Endothelial cell of umbilical vein (primary cell): ENCODE results near the gene GNAZ. TPM values are rescaled to one million over a fixed set of nuclear protein-coding genes. Genes with fewer than 3 reads are reported as not detected.

Experiments used
- BruUV-seq: library from RNA; stranded (reverse); fragments of 400-500 nt; replicated peaks from 2 replicates; lab custom pipeline; 2021; lab: Mats Ljungman, UMichigan
- CTCF ChIA-PET: fragments of 300-600, 350-600 bp; sonication (Branson Sonifier 250); formaldehyde crosslinking; loops from one replicate; lab custom pipeline; 2021; ENCODE audit warnings: antibody characterized with exemption, inconsistent platforms; lab: Charles Lee
- POLR2A ChIA-PET: fragments of 300-600, 350-600 bp; sonication (Branson Sonifier 250); formaldehyde crosslinking; loops from one replicate; lab custom pipeline; 2021; ENCODE audit warnings: antibody characterized with exemption, inconsistent platforms; lab: Charles Lee
- DNase-seq: peaks from one replicate; pipeline ENCODE4 v3.0.0-alpha.2; 2011; ENCODE audit warnings: low read depth, low spot score
- FAIRE-seq: peaks from 2 replicates; lab custom pipeline; 2011; peaks lifted over from hg19 to GRCh38; lab: Jason Lieb, UNC
- H2AFZ ChIP-seq: 2 replicates; pipeline ENCODE4 v1.6.0; 2012; ENCODE audit warnings: low read depth, low read length, control low read depth, inconsistent platforms
- H3K27ac ChIP-seq: 2 replicates; pipeline ENCODE4 v1.5.1; 2011; ENCODE audit warnings: low read depth, mild to moderate bottlenecking, control low read depth, low read length, moderate library complexity; ENCODE audit not compliant: insufficient read depth
- H3K27me3 ChIP-seq, 2 experiments: 2 replicates each; pipeline versions ENCODE4 v1.6.0 to v1.6.1; 2011; ENCODE audit warnings: low read length in 2 of 2, mixed read lengths in 1 of 2; ENCODE audit not compliant: control insufficient read depth in 2 of 2, insufficient read depth in 2 of 2
- H3K36me3 ChIP-seq, 2 experiments: 2 replicates in 1 of 2; 3 replicates in 1 of 2; pipeline ENCODE4 v1.5.1; 2011; ENCODE audit warnings: low read length in 2 of 2, mild to moderate bottlenecking in 1 of 2, moderate library complexity in 1 of 2; ENCODE audit not compliant: control insufficient read depth in 2 of 2, insufficient read depth in 2 of 2; ENCODE audit errors: extremely low read depth in 1 of 2
- H3K4me1 ChIP-seq: 3 replicates; pipeline ENCODE4 v1.5.1; 2011; ENCODE audit warnings: mild to moderate bottlenecking, low read length; ENCODE audit not compliant: control insufficient read depth, insufficient read depth; ENCODE audit errors: extremely low read depth
- H3K4me2 ChIP-seq: 2 replicates; pipeline ENCODE4 v1.6.1; 2011; ENCODE audit warnings: low read length, control low read depth, mixed read lengths; ENCODE audit not compliant: insufficient read depth
- H3K4me3 ChIP-seq, 3 experiments: fragments of 200-600 bp in 1 of 3; sonication (generic), shearing (Covaris generic) in 1 of 3; replicated peaks in 1 of 3; 2 replicates each; pipeline ENCODE4 v1.5.1; 2011 to 2016; ENCODE audit warnings: control low read depth in 3 of 3, low read length in 3 of 3, mild to moderate bottlenecking in 2 of 3, inconsistent platforms in 1 of 3, low read depth in 1 of 3, moderate library complexity in 1 of 3; ENCODE audit not compliant: insufficient read depth in 1 of 3
- H3K79me2 ChIP-seq: 2 replicates; pipeline ENCODE4 v1.6.0; 2012; ENCODE audit warnings: low read length, inconsistent platforms; ENCODE audit not compliant: control insufficient read depth, insufficient read depth
- H3K9ac ChIP-seq: replicated peaks from 2 replicates; pipeline ENCODE3; 2011; ENCODE audit warnings: low read length, control low read depth; ENCODE audit not compliant: insufficient read depth; ENCODE audit errors: extremely low read depth
- H3K9me1 ChIP-seq: replicated peaks from 3 replicates; pipeline ENCODE4 v1.6.0; 2011; ENCODE audit warnings: mild to moderate bottlenecking, low read length; ENCODE audit not compliant: control insufficient read depth, insufficient read depth; ENCODE audit errors: extremely low read depth
- H3K9me3 ChIP-seq: replicated peaks from 2 replicates; pipeline ENCODE4 v1.5.1; 2012; ENCODE audit warnings: low read length, inconsistent platforms; ENCODE audit not compliant: control insufficient read depth, insufficient read depth
- H4K20me1 ChIP-seq: replicated peaks from 2 replicates; pipeline ENCODE3; 2011; ENCODE audit warnings: mild to moderate bottlenecking, low read length; ENCODE audit not compliant: control insufficient read depth, insufficient read depth; ENCODE audit errors: extremely low read depth
- CTCF ChIP-seq, 2 donors: IDR thresholded peaks; 1 replicate in 1 of 2; 2 replicates in 1 of 2; pipeline ENCODE4 v1.5.1; 2011; ENCODE audit warnings: low read length in 2 of 2, mild to moderate bottlenecking in 2 of 2, moderate library complexity in 2 of 2, control low read depth in 1 of 2, inconsistent platforms in 1 of 2, low read depth in 1 of 2; ENCODE audit not compliant: insufficient read depth in 1 of 2; ENCODE audit errors: extremely low read depth in 1 of 2
- EZH2 ChIP-seq: IDR thresholded peaks from 2 replicates; pipeline ENCODE4 v1.6.1; 2012; ENCODE audit warnings: borderline replicate concordance, low read depth, mild to moderate bottlenecking, moderate library complexity, low read length, inconsistent platforms; ENCODE audit not compliant: severe bottlenecking
- FOS ChIP-seq: IDR thresholded peaks from 2 replicates; pipeline ENCODE4 v1.6.1; 2011; ENCODE audit warnings: mild to moderate bottlenecking, low read length, moderate library complexity, borderline replicate concordance; ENCODE audit not compliant: insufficient read depth
- GATA2 ChIP-seq: IDR thresholded peaks from 2 replicates; pipeline ENCODE4 v1.7.0; 2011; ENCODE audit warnings: low read depth, mild to moderate bottlenecking, moderate library complexity, mixed read lengths, low read length; ENCODE audit not compliant: insufficient read length, insufficient read depth
- JUN ChIP-seq: IDR thresholded peaks from 2 replicates; pipeline ENCODE4 v1.6.1; 2011; ENCODE audit warnings: borderline replicate concordance, low read depth; ENCODE audit not compliant: insufficient read length, insufficient read depth
- MYC ChIP-seq: IDR thresholded peaks from one replicate; pipeline ENCODE4 v1.6.1; 2011; ENCODE audit warnings: mild to moderate bottlenecking, low read depth, low read length
- POLR2A ChIP-seq: IDR thresholded peaks from 2 replicates; pipeline ENCODE4 v1.6.1; 2012; ENCODE audit warnings: low read depth, mild to moderate bottlenecking, control low read depth, low read length
- POLR2AphosphoS5 ChIP-seq: IDR thresholded peaks from 2 replicates; pipeline ENCODE4 v1.6.1; 2012; ENCODE audit warnings: low read depth, mild to moderate bottlenecking, control low read depth, low read length, moderate library complexity; ENCODE audit not compliant: insufficient read depth
- dilution Hi-C: fragments of 300-500 bp; cut with MboI; formaldehyde crosslinking; loops from one replicate; pipeline ENCODE4 v1.15.0; 2019; ENCODE audit warnings: low sequenced_read_pairs; ENCODE audit not compliant: extremely low pct_ligation_motif_present
- intact Hi-C: fragments of 100-400 bp; cut with micrococcal nuclease; formaldehyde crosslinking; loops from one replicate; pipeline ENCODE4 v1.10.0; 2022
- polyA plus RNA-seq, 4 experiments: library from polyadenylated mRNA; depleted of rRNA in 3 of 4; stranded (reverse) in 3 of 4; unstranded in 1 of 4; fragments of >200 nt; gene quantifications; 2 replicates each; pipeline versions ENCODE4 v1.2.1 to v1.2.3, GENCODE V29; 2011 to 2012; ENCODE audit warnings: missing spikeins in 1 of 4
- total RNA-seq: library from RNA; stranded (reverse); gene quantifications from 2 replicates; pipeline ENCODE4 v1.2.3, GENCODE V29; 2021
- TF ChIP-seq, protein P1 (sequence below): IDR thresholded peaks from 2 replicates; pipeline ENCODE4 v1.6.1; 2011; ENCODE audit not compliant: insufficient read depth, insufficient read length

The GNAZ gene
- total and polyA plus RNA-seq, 2 donors (not counting 3 experiments of a cell fraction or from before 2014, with no cell fraction given), result 0.44 to 0.86 TPM

- dilution Hi-C loops, result no loop called here
- Histone ChIP-seq H3K9me3 (no peaks in the 10 kb centered on the region), H2AFZ (no peak overlapping the region), H3K9ac (no peak overlapping the region), H3K4me1 (no peaks in the 10 kb centered on the region), H3K4me2 (no peak overlapping the region), H4K20me1 (no peaks in the 10 kb centered on the region), H3K36me3 (no peaks in the 10 kb centered on the region), H3K79me2 (no peaks in the 10 kb centered on the region), H3K27ac (no peak overlapping the region), H3K4me3 (no peak overlapping the region), H3K27me3 (no peaks in the 10 kb centered on the region), H3K9me1 (no peaks in the 10 kb centered on the region)
- intact Hi-C loops, result no loop called here
- ChIA-PET CTCF (interaction anchor here (0.8 kb wide), 1 partner anchor 23 kb away, joined by 3 read pairs; no protein-coding TSS in a partner anchor), POLR2A (interaction anchor here (0.7 kb wide), 1 partner anchor 269 kb away, joined by 6 read pairs; no protein-coding TSS in a partner anchor)
- DNase-seq (no peak), FAIRE-seq (no peak)
- TF ChIP-seq EZH2 (no peak), CTCF (IDR thresholded peaks at IDR 0.05; ENCODE audit: extremely low read depth in 1 of 2, insufficient read depth in 1 of 2, low read depth in 1 of 2, low read length in 2 of 2) (no peak), FOS (no peak), POLR2AphosphoS5 (no peak), POLR2A (no peak), MYC (no peak), JUN (no peak), GATA2 (no peak)
- TF ChIP-seq, protein P1, sequence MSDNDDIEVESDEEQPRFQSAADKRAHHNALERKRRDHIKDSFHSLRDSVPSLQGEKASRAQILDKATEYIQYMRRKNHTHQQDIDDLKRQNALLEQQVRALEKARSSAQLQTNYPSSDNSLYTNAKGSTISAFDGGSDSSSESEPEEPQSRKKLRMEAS, result no peak
- no TSS peak for BruUV-seq
Measured at GRCh38 chr22:23154461-23154860, 84.1 kb downstream of the GNAZ start.
